ENCODE data around the gene ACER2.

The ACER2 gene

GRCh38 chr9:19460243-19460642, 51.4 kb downstream of the ACER2 start:
- no peak for DNase-seq (ENCODE audit: low read depth)
- H3K4me3 ChIP-seq (ENCODE audit: low read depth, low read length) = no peak overlapping the region
- no peak for TF ChIP-seq CTCF (IDR thresholded peaks at IDR 0.05; ENCODE audit: control insufficient read depth, extremely low read depth, insufficient read depth)

- no peak for DNase-seq (ENCODE audit: low read depth)
- H3K4me3 ChIP-seq (ENCODE audit: low read depth, low read length) = no peak overlapping the region
- no peak for TF ChIP-seq CTCF (IDR thresholded peaks at IDR 0.05; ENCODE audit: control insufficient read depth, extremely low read depth, insufficient read depth)
Observed at GRCh38 chr9:19461135-19461534, 52.3 kb downstream of the ACER2 start.

GRCh38 chr9:19464061-19464763, 55.4 kb downstream of the ACER2 start:
- peak overlapping the region; percentile 28; the same call in 1 of the 2 replicates for H3K4me3 ChIP-seq (ENCODE audit: low read depth, low read length)
- DNase-seq (ENCODE audit: low read depth) = no peak
- TF ChIP-seq CTCF (IDR thresholded peaks at IDR 0.05; ENCODE audit: control insufficient read depth, extremely low read depth, insufficient read depth) = no peak

GRCh38 chr9:19464764-19465585, 56.2 kb downstream of the ACER2 start:
- peak overlapping the region; percentile 28 for H3K4me3 ChIP-seq (ENCODE audit: low read depth, low read length)
- DNase-seq (ENCODE audit: low read depth) = no peak
- TF ChIP-seq CTCF (IDR thresholded peaks at IDR 0.05; ENCODE audit: control insufficient read depth, extremely low read depth, insufficient read depth) = peak; percentile 96

- no peak for DNase-seq (ENCODE audit: low read depth)
- H3K4me3 ChIP-seq (ENCODE audit: low read depth, low read length) = no peak overlapping the region
- TF ChIP-seq CTCF (IDR thresholded peaks at IDR 0.05; ENCODE audit: control insufficient read depth, extremely low read depth, insufficient read depth) = no peak
Observed at GRCh38 chr9:19465586-19466279, 56.9 kb downstream of the ACER2 start.

GRCh38 chr9:19466280-19466639, 57.5 kb downstream of the ACER2 start:
- no peak overlapping the region for H3K4me3 ChIP-seq (ENCODE audit: low read depth, low read length)
- no peak for TF ChIP-seq CTCF (IDR thresholded peaks at IDR 0.05; ENCODE audit: control insufficient read depth, extremely low read depth, insufficient read depth)
- DNase-seq (ENCODE audit: low read depth) = no peak
